ENCODE data around the gene SHANK1.
A peak's percentile ranks its signal among the peaks of the same experiment; 100 is the strongest.

The SHANK1 gene

DNA sequence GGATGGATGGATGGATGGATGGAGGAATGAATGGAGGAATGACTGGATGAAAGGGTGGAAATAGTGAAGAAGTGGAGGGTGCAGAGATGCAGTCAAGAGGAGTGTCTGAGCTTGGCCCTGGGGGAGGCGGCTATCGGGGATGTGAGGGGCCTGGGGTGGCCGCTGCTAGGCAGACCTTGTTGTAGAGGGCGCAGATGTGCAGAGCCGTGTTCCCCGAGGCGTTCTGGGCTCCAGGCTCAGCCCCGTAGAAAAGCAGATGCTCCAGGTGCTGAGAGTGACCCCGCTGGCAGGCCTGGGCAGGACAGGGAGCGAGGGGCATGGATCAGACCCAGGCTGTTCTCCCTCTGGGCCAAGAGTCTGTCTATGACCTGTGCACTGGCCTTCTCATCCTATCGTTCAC lies 8.4 kb downstream of the SHANK1 start:
- DNase-seq, result no peak

DNA sequence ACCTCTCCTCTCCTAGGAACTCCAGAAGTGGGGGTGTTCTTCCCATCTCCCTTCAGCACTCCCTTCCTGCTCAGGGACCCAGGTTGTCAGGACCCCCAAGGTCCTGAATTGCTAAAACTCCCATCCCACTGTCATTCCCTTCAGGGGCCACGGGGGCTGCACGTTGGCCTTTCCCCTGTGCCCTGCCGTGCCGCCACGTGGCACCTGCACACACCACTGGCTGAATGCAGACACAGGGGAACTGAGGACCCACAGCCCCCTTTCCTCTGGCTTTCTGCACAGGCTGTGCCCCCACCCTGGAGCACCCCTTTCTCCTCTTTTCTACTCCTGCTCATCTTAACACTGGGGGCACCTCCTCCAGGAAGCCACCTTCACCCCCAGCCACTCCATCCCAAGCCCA lies 9.0 kb downstream of the SHANK1 start:
- DNase-seq, result no peak

DNA sequence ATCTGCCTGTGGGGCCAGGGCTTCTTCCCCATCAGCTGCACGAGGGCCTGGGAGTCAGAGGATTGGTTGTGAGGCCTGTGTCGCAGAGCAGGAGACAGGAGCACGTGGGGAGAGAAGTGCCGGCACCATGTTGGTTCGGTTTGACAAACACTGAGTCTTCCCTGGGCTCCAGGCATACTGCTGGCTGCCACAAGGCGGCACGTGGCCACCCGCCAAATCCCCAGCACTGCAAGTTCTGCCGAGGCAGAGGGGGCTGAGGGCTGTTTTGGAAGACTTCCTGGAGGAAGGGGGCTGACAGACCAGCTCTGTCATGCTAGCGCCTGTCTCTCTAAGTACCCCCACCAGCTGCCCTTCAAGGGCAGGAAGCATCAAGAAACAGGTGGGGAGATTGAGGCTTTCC lies 9.5 kb downstream of the SHANK1 start:
- no peak for DNase-seq

DNA sequence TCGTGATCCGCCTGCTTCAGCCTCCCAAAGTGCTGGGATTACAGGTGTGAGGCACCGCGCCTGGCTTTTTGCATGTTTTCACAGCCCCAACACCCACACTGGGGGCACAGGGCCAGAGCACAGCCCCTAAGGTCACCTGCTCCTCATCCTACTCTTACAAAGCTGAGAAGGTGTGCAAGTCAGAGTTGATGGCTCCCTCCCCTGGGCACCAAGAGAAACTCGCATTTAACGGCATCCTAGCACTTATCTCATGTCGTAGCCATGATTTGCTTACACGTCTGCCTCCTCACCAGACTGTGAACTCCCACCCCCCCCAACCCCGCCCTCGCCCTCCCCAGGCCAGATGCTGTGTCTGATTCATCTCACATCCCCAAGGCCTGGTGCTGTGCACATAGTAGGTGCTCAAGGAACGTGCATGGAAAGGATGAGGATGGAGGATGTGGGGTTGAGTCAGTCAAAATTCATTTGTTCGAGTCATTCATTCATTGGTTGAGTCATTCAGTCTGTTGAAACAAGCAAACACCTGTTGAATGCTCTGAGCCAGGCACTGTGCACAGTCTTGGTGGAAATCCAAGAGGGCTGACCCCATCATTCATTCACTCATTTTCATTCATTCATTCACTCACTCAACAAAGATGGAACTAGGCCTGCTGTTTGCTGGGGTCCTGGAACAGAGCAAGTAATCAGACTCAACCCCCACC lies 11.3 kb downstream of the SHANK1 start:
- no peak for DNase-seq

DNA sequence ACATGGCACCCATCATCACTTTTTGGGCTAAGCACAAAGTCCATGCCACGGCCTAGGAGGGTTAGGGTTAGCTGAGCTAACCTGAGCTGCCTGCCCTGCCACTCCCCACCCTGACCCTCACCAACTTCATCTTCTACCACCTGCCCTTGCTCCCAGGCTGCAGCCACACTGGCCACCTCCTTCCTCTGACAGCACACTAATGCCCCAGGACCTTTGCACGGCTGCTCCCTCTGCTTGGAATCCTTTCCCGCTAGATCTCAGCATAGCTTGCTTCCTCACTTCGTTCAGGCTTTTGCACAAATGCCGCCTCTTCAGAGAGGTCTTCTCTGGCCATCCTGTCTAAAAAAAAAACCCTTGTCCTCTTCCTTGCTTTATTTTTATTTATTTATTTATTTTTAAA lies 13.2 kb downstream of the SHANK1 start:
- DNase-seq, result no peak

DNA sequence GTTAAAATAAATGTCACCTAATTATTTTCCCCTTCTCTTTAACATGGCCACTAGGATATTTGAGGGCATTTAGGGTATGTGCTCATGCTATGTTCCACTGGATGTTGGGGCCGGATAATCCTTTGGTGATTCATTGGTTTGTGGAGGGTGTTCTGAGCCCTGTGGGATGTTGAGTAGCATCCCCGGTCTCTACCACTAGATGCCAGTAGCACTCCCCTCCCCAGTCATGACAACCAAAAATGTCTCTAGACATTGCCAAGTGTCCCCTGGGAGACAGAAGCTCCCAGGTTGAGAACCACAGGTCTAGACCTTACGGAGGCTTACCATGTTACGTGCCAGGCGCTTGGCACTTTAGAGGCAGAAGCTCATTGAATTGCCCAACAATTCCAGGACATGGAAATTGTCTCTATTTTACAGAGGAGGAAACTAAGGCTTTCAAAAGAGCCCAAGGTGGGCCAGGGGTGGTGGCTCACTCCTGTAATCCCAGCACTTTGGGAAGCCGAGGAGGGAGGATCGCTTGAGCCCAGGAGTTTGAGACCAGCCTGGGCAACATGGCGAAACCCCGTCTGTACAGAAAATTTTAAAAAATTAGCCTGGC lies 14.1 kb downstream of the SHANK1 start:
- peak; percentile 82 for DNase-seq

DNA sequence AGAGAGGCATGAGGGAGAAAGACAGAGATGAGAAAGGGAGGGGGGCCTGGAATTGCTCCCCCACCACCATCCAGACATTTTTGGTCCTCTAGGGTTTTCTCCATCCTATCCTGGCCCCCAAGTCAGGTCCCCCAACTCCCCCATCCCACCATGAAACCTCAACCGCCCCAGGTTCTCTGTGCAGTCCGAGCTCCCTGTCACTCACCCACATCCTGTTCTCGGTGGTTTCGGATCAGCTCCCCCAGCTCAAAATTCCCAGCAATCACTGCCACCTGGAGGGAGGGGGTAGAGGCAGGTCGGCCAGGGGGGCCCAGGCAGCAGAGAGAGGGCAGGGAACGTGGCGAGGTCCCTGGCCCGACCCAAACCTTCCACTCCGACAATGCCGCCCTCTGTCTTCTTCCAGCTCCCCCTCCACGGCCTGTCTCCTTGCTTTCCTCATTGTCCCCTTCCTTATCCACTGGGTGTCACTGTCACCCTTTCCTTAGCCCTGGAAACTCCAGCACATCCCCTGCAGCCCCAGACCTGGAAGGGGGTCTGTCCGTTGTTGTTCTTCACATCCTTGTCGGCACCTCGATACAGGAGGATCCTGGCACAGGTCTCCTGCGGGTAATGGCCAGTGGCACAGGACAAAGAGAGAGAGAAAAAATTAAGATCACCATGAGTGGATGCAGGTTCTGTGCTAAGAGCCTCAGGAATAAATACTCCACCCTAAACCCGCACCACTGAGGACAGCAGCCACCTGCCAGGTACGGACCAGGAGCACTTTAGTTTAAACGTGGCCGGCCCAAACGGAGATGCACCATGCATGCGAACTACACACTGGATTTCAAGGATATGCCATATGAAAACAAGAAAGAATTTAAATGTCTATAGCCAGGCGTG lies 15.4 kb downstream of the SHANK1 start:
- DNase-seq, result peak; percentile 34

DNA sequence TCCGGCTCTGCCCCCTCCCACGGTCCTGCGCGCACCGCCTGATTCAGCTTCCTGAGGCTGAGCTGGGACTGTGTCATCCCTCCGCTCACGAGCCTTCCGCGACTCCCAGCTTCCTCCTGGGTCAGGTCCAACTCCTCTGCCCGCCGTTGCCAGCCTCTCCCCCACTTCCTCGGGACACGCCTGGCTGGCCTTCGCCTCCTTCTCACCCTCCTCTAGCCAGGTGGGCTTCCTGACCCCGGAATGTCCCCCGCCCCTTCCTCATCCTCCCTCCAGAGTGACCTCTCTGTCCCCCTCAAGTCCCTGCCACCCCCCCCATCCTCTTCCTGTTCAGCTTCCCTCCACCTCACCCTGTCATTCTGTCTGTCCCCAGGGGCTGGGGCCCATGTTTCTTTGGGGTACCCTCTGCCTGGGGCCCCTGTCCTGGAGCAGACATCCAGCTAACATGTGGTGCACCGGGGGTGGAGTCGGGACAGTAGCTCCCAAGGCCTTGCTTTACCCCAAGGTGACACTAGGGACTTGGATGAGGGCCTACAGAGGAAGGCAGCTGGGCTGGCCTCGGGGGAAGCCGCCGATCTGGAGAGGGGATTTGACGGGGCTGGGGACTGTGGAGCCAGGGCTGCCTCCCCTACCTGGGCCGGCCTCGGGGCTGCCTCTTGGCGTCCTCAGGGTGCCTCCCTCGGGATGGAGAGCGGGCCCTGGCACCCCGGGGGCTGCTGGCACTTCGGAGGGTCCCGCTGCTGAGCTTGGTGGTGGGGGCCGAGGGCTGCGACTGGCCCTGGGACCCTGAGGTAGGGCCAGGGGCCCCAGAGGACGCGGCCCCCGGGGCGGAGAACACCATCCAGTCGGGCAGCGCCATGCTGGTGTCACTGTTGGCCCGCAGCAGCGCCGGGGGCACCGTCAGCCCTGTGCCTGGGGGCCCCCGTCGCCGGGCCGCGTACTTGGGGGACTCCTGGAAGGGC lies 16.5 kb downstream of the SHANK1 start:
- peak; percentile 38 for DNase-seq

DNA sequence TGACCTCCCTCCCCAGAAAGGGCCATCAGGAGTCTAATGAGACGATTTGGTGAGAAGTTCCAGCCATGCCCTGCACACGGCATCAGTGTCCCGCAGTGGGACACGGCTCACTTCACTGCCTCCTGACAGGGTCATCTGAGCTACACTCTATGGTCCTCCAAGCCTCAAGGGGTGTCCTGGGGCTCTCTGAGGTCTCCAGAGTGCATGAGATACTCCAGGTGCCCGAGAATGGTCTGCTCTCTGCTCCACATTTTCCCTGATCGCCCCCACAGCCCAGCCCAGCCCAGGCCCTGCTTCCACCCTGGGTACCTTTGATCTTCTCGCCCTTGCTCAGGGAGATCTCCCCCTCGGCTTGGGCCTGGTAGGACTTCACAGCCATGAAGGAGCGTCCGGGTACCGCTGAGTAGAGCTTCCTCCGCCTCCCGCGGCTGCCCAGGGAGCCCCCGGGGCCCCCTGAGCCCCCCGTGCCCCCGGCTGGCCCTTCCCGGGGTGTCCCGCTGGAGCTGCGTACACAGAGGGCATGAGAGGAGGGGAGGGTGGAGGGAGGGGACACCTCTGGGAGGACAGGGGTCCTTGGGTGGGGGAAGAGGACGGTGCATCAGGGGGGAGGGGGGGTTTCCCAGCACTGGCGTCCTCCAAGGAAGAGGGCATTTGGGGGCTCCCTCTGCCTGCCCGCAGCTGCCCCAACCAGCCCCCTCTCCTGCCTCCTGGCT lies 17.3 kb downstream of the SHANK1 start:
- no peak for DNase-seq

DNA sequence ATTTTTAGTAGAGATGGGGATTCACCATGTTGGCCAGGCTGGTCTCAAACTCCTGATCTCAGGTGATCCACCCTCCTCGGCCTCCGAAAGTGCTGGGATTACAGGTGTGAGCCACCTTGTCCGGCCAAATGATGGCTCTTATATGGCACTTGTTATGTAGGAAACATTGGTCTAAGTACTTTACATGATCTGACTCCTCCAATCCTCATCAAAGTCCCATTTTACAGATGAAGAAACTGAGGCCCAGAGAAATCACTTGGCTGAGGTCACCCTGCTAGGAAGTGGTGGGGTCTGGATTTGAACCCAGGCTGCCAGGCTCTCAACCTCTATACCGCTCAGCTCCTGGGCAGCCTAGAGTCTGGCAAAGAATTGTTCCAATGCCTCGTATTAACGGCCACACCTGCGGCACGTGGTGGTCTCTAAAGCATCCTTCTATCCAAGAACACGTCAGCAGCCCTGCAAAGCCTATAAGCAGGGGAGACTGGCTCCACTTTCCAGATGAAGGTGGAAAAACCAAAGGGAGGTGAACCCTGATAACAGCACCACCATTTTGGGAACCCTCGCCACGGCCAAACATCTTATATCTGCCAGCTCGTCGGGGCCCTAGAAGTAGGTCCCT lies 18.1 kb downstream of the SHANK1 start:
- DNase-seq, result no peak

DNA sequence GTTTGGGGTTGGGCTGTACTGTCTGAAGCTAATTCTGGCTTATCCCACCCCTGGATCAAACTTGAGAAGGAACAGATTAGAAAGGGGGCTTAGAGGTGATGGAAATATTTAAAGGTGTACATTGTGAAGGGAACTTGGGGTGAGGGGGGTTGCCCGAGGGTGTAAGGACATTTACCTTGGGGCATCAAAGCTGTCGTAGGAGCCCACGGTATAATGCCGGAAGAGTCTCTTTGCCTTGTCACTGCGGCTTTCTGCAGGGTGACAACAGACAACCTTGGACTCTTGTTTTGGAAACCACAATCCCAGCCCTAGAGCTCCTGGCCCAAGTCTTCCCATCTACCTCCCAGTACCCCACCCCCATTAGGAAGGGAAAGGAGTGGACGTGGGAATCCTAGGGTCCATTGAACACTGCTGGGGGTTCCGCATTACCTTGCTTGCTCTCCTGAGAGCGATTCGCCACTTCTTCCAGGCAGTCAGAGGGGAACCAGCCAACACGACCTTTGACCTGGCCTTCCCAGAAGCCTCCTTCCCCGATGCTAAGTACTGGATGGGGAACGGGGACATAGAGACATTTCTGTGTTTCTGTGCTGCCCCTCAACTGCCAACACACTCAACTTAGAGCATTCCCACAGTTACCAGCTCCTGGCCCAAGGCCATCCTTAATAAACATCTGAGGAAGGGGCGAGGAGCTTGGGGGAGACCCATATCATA lies 22.0 kb downstream of the SHANK1 start:
- no peak for DNase-seq

DNA sequence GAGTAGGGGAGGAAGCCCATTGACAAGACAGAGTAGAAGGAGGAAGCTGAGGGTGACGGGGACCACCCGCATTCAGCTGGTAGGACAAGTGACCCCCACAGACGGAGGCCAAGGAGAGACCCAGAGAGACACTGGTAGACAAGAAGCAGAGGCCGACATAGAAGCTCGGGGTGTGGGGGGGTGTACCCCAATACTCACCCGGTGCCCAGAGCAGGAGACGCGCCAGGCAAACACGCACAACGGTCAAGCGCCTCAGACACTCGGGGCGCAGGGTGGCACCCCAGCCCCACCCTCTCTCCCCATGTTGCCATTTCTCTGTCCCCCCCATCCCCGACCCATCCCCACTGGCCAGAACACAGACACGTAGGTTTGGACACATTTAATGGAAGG lies 23.5 kb downstream of the SHANK1 start:
- no peak for DNase-seq

DNA sequence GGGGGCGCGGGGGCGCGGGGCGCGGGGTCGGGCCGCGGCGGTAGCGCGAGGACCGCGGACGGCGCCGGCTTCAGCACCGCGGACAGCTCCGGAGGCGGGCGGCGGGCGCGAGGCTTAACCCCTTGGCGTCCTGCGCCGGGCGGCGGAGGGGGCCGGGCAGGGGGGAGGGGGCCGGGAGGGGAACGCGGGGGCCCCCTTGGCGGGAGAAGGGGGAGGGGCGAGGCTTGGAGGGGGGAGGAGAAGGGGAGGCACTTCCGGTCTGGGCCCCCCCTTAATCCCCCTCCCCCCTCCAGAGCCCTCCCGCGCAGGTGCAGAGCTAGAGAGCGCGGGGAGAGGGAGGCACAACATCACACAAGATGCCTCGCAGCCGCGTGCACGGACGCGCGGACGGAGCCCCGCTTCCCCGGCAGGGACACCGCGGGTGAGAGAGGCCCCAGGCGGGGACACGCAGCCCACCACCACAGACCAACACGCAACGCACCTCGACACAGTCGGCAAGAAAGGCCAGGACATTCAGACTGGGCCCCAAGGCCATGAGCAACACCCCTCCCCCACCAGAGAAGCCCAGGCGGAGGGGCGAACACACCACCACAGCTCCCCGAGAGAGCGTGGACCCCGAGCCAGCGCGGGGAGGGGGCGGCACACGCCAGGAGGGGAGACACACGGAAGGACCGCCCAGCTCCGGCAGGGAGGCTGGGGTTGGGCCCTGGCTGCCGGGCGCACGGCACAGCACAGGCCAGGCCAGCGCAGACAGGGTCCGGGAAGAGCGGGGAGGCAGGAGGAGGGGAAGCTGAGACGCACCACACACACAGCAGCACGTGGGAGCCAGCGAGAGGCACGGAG lies 24.1 kb downstream of the SHANK1 start:
- DNase-seq, result no peak

DNA sequence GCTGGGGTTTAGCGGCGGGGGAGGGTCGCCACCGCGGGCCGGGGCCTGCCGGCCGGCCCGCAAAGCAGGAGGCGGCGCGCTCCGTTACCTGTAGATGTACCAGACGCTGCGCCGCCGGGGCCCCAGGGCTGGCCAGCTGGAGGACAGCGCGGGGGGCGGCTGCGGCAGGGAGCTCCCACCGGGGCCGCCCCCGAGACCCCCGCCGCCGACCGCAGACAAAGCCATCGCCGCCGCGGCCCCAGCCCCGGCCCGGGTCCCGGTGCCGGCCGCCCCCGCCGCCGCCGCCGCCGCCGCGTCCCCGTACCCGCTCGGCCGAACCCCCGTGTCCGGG lies 24.8 kb downstream of the SHANK1 start:
- no peak for DNase-seq

DNA sequence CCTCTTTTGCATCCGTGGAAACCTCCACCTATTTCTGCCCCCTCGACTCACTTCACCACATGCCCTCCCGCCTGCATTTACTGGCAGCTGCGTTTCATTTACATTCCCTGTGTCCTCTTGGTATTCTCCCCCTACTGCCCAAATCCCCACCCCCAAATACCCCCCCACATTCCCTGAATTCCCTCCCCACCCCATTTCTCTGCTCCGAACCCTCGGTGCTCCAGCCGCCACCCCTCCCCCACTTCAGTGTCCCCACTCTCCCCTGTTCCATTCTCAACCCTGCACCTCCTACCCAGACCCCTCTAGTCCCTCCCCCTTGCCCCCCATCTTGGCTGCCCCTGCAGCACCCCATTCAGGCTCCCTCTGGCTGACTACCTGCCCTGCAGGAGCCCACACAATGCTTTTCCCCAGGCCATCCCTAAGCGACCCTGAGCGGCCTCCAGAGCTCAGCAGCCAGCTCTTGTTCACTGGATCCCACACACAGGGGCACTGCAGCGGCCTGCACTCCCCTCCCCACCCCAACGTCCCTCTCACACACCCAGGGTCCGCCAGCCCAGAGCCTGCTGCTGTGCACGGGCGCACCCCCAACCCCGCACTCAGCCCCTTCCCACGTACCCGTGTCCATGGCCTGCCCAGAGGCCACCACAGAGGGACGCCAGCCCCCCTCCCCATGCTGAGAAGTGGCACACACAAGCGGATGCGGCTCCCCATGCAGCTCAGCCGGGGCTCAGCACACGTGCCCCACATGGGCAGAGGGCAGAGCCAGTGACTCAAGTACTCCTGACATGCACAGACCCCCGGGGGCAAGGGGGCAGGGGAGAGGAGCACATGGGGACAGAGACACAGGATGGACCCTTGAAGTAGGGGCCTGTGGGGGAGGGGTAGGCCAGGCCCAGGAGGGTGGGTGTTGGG lies 26.3 kb downstream of the SHANK1 start:
- no peak for DNase-seq

DNA sequence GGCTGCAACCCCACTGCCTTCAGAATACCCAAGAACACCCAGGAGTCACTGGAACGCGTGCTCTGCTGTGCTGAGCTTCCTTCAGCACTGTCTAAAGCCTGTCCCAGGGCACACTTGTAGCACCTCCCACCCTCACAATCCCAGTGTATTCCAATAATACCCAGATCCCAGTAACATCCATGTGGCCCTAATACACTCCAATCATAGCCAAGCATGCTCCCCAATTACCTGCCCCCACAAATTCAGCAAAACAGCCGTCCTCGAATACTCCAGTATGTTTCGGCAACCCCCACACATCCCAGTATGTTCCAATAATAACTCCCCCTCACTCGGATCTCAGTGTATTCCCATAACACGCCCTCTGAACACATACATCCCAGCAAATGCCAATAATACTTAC lies 29.2 kb downstream of the SHANK1 start:
- DNase-seq, result no peak

DNA sequence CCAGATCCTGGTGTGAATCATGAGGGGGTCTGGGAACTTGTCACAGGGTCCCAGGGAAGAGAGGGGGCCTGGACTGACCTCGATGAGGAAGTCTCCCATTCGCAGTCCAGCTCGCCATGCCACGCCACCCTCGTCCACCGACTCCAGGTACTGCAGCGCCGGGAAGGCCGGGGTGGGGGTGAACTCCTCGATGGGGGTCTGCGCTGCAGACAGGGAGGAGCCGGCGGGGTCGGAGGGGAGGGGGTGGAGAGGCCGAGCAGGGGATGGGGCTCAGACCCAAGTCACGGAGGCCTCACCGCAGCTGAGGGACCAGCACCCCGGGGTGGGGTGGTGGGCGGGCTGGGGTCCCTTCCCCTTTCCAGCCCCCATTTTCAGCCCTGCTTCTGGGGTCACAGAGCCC lies 30.8 kb downstream of the SHANK1 start:
- DNase-seq, result no peak

DNA sequence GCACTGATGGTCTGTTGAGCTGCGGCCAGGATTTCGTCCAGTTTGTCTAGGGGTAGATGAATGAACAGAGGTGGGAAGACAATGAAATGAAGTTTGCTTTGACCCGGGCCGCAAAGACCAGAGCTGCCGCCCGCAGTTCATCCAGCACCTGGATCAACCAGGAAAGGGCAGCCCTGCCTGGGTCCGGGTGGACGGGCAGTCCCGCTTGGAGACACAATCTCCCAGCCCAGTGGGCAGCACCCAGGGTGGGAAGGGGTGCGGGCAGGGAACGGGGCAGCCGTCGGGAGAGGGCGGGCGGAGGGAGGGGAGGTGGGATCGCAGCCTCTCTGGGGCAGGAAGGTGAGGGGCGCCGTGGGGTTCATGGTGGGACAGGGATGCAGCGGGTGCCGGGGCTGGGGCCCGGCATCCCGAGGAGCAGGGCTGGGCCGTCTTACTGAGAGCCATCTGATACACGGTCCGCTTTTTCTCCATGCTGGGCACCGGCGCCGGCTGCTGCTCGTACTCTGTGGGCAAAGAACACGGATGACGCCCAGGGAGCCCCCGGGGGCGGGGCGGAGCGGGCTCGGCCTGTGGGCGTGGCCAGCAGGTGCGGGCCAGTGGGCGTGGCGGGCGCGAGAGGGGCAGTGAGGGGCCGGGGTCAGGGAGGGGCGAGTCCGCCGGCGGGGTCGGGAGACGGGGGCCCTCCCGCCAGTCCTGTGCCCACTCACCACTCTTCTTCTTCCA lies 33.1 kb downstream of the SHANK1 start:
- DNase-seq, result no peak
